GM10847 (cell line): ENCODE data around the gene RUFY4.

Experiments
- POLR2A ChIP-seq: IDR thresholded peaks from 2 replicates; pipeline ENCODE4 v1.6.1; 2011; ENCODE audit not compliant: insufficient read length; ENCODE audit errors: extremely low read depth

RUFY4 gene

GRCh38 chr2:218069606-218070300 is 700 bp downstream of the RUFY4 start:
- no peak for TF ChIP-seq POLR2A

DNA sequence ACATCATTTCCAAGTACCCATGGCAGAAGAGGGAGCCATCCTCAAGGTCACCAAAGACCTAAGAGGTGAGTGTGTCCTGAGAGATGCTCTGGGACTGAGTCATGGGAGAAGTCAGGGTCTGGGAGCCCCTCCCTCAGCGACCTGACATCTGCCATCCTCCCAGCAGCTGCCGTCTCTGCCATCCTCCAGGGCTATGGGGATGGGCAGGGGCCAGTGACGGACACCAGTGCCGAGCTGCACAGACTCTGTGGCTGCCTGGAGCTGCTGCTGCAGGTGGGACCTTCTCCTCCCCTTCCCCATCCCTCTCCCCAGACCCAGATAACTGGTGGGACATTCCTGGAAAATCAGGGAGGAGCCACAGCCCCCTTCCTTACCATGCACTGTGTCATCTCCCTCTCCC is 1.5 kb downstream of the RUFY4 start:
- TF ChIP-seq POLR2A: no peak

DNA sequence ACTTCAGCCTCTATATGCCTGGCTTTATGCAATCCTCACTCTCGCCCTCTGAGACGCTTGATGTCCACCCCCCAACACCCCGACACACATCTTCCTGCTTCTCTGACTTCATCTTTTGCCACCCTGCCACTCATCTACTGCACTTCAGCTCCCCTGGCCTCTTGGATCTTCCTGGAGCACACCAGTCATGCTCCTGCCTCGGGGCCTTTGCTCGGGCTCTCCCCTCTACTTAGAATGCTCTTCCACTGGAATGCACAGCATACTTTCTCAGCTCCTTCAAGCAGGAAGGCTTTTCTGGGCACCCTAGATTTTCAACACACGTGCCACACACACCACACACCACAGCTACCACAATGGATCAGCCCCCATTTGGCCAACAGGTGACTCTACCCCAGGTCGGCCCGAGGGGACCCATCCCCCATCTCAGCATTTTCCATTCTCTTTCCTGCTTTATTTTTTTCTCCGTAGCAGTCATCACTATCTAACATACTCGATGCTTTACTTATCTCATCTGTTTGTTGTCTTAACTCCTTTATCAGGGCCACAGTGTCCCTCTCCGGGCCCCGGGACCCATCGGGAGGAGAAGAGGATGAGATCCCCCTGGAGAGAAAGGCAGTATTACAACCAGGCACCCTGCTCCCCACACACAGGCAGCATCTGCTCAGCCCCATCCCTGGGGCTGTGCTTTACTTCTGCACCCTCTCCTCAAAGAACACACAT is 2.3 kb downstream of the RUFY4 start:
- TF ChIP-seq POLR2A: no peak

- TF ChIP-seq POLR2A: no peak
Observed at GRCh38 chr2:218072002-218072401, 2.9 kb downstream of the RUFY4 start.

DNA sequence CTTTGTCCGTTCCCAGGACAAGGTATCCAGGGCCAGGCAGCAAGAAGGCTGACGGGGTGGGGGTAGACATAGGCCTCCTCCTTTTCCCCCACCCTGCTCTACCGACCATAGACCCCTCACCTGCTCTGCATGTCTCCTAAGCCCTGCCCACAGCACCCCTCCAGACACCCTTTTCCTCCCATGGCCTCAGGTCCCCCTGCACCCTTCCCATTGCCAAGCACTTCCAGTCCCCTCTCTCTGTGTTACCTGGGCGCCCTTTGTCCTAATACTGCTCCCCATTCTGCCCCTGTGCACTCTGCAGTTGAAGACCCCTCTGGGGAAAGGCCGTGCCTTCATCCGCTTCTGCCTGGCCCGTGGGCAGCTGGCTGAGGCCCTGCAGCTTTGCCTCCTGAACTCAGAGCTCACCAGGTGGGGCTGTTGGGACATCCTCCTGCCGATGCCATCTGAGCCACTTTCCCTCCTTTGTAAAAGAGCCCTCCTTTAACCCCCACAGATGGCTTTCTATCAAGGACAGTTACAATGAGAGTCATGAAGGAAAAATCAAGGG is 3.5 kb downstream of the RUFY4 start:
- no peak for TF ChIP-seq POLR2A

DNA sequence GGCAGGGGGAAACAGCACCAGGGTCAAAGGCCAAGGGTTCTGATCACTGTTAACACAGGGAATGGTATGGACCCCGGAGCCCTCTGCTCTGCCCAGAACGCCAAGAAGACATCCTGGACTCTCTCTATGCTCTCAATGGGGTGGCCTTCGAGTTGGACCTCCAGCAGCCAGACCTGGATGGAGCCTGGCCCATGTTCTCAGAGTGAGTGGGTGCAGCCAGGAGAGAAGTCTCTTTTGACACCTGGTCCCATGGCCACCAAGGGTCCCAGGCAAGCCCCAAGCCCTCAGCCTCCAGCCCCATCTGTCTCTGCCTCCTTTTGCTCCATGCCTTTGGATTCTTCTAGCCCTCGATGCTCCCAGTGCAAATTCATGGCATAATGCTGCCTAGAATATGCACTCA is 4.1 kb downstream of the RUFY4 start:
- no peak for TF ChIP-seq POLR2A

GRCh38 chr2:218074031-218074430 is 5.0 kb downstream of the RUFY4 start:
- TF ChIP-seq POLR2A: no peak

DNA sequence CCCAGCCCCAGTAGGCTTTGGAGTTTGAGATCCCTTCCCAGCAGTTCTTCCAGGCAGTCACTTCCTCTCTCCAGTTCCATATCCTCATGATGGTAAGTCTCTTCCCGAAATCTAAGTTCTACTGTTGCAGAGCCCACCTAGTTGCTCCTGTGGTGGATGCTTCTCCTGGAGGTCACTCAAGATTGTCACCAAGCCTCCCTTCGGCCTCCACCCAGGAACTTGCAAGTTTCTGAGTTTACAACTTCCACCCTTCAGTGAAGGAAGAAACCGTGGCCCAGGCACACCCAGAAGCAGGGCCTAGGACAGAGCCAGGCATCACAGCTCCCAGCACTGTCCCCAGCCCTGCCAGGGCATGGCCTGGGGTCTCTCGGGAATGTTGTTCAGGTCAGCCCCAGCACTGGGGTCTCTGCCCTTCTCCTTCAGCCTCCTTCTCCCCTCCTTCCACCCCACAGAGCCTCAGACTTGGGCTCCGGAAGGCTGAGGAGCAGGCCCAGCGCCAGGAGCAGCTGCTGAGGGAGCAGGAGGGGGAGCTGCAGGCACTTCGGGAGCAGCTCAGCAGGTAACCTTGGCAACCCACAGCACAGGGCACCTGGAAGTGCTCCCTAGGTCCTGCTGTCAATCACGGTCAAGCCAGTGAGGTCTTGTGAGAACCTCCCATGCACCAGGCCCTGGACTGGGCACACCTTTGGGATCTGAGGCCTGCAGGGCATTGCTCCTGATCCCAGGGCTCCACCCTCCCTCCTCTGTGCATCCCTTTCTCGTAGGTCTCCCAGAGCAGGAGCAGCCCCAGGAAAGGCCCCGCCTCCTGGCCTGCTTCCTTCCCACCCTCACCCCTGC is 7.1 kb downstream of the RUFY4 start:
- no peak for TF ChIP-seq POLR2A

DNA sequence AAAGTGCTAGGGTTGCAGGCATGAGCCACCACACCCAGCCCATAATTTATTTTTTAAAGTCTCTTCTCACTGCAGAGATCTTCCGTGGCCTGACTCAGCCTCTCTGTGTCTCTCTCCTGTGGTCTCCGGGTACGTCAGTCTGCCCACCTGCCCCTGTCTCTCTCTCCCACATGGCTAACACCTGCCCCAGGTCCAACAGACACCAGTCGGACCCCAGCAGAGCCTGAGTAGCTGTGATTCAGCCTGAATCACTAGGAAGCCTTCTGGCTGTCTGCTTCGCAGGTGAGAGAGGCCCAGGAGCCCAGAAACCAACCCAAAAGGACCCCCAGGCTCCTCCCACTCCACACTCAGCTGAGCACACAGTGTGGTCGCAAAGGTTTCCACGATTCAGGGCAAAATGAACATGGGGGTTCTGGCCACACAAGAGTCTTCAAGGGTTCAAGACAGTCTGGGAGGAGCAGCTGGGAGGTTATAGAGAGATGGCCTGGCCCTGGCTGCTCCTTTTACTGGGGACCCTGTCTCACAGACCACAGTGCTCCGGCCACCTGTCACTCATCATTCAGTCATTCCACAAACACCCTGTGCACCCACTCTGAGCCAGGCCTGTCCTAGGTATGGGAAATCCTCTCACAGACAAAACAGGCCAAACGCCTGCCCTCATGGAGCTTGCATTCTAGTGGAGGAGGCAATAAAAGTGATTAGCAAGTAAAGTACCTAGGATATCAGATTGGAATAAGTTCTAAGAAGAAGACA is 8.6 kb downstream of the RUFY4 start:
- no peak for TF ChIP-seq POLR2A

DNA sequence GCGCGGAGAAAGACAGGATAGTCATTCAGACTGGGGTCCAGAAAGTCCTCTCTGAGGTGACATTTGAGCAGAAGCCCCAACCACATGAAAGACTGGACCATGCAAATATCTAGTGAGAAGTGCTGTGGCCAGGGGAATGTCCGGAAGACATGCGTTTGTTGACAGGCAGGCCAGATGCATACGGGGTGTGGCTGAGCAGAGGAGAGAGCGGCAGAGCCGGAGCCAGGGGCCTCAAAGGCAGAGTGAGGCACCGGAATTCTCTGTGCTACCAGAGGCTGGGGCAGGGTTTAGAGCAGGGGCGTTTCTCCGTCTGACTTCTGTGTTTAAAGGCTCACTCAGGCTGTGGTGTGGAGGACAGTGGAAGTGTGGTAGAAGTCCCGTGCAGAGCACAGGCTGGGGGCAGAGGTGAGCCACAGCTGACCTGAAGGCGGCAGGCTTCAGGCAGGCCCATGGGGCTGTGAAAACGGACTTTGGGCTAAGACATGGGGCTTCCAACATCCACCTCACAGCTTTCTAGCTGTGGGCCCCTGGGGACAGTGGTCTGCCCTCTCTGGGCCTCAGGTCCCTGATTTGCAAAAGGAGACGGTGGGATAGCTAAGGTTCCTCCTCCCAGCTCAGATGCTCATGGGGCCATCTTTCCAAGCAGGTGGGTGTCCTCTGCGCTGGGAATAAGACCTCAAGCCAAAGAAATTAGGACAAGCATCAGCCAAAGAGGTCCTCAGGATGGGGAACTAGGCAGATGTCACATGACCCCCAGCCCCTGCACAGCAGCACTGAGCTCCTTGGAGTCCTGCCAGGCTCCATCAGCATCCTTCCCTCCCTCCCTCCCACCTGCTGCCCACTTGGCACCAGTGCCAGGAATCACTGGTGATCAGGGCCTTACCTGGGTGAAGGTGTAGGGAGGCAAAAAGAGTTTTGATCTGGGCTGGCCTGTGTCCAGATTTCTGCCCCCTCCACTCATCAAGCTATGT is 11.2 kb downstream of the RUFY4 start:
- no peak for TF ChIP-seq POLR2A

DNA sequence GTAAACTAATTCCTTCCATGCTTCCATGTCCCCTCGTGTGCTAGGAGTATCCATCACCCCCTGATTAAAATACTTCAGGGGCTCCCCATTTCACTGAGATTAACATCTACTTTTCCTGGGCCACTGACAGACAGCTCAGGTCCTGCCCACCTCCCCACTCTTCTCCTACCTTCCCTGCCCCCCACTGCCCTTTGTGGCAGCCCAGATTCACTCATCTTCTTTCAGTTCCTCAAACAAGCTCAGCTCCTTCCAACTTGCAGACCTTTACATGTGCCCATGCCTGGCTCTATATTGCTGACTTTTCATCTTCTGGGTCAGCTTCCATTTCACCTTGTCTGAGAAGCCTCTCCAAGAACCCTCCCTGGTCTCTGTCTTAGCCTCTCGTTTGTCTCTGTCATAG is 12.0 kb downstream of the RUFY4 start:
- TF ChIP-seq POLR2A: no peak

DNA sequence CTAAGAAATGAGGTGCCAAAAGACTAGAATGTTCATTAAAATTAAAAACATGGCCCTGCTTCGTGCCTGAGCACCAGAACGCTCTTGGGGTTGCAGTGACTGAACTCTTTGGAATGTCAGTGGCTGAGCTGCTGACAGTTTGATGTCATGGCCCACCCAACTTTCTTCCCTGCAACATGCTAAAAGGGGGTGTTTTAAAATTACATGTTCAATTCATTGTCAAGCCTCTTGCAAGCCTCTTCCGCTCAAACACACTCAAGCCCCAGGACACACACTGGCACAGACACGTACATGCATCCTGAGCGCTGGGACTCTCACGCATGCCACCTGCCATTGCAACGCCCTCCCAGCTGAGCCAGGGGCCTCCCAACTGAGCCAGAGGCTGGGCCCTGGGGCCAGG is 12.6 kb downstream of the RUFY4 start:
- TF ChIP-seq POLR2A: no peak

GRCh38 chr2:218082586-218083351 is 13.7 kb downstream of the RUFY4 start:
- TF ChIP-seq POLR2A: no peak
